HEK293 (cell line): ENCODE measurements around the gene DNER.

ENCODE experiments used
- CTCF ChIA-PET: fragments of 350-600 bp; formaldehyde crosslinking; extraction: SDS; loops from one replicate; lab custom pipeline; 2021; ENCODE audit warnings: antibody characterized with exemption; lab: Yijun Ruan, JAX
- POLR2A ChIA-PET: fragments of 300-600 bp; formaldehyde crosslinking; extraction: SDS; loops from one replicate; lab custom pipeline; 2020; ENCODE audit warnings: antibody characterized with exemption, inconsistent platforms; lab: Yijun Ruan, JAX
- H3K27ac ChIP-seq: fragments of 200-500 bp; sonication (Bioruptor generic); 2 replicates; pipeline ENCODE4 v1.5.1; 2014; ENCODE audit warnings: low read depth, low read length, control low read depth, inconsistent platforms; ENCODE audit errors: extremely low read depth
- H3K36me3 ChIP-seq, 2 experiments: fragments of 200-500 bp in 1 of 2; sonication (Bioruptor generic) in 1 of 2; 1 replicate in 1 of 2; 2 replicates in 1 of 2; pipeline ENCODE4 v1.5.1; 2014 to 2017; ENCODE audit warnings: inconsistent platforms in 2 of 2, low read length in 2 of 2; ENCODE audit not compliant: control insufficient read depth in 2 of 2, insufficient read depth in 1 of 2
- H3K4me1 ChIP-seq: fragments of 200-500 bp; sonication (Bioruptor generic); 2 replicates; pipeline ENCODE4 v1.5.1; 2014; ENCODE audit warnings: mild to moderate bottlenecking, low read length, inconsistent platforms; ENCODE audit not compliant: control insufficient read depth, insufficient read depth
- H3K4me3 ChIP-seq: 2 replicates; pipeline ENCODE4 v1.5.1; 2011; ENCODE audit warnings: low read depth, mild to moderate bottlenecking, control low read depth, low read length, moderate library complexity
- H3K9me3 ChIP-seq: fragments of 200-500 bp; sonication (Bioruptor generic); 2 replicates; pipeline ENCODE4 v1.5.1; 2014; ENCODE audit warnings: low read depth, low read length, inconsistent platforms; ENCODE audit not compliant: control insufficient read depth, insufficient read depth
- CTCF ChIP-seq: fragments of 450-650 bp; formaldehyde crosslinking; IDR thresholded peaks from 2 replicates; pipeline ENCODE4 v1.5.1; 2016; ENCODE audit warnings: missing biosample characterization, missing genetic modification characterization
- INSM2 ChIP-seq: fragments of 450-650 bp; formaldehyde crosslinking; IDR thresholded peaks from 2 replicates; pipeline ENCODE4 v1.5.1; 2016; ENCODE audit warnings: missing biosample characterization, missing genetic modification characterization
- KLF8 ChIP-seq: fragments of 450-650 bp; formaldehyde crosslinking; IDR thresholded peaks from 2 replicates; pipeline ENCODE4 v1.5.1; 2016; ENCODE audit warnings: missing biosample characterization, missing genetic modification characterization
- PBX3 ChIP-seq: sonication (generic); formaldehyde crosslinking; IDR thresholded peaks from 2 replicates; pipeline ENCODE4 v1.8.1; 2022; ENCODE audit warnings: mild to moderate bottlenecking, moderate library complexity, missing genetic modification reagents
- RBAK ChIP-seq: fragments of 450-650 bp; formaldehyde crosslinking; IDR thresholded peaks from 2 replicates; pipeline ENCODE4 v1.5.1; 2016; ENCODE audit warnings: missing biosample characterization, missing genetic modification characterization
- TCF7L2 ChIP-seq: IDR thresholded peaks from 2 replicates; pipeline ENCODE4 v1.6.1; 2011; ENCODE audit warnings: low read depth, mild to moderate bottlenecking, inconsistent platforms, low read length, moderate library complexity, borderline replicate concordance
- ZIC2 ChIP-seq: fragments of 450-650 bp; formaldehyde crosslinking; IDR thresholded peaks from 2 replicates; pipeline ENCODE4 v1.5.1; 2016; ENCODE audit warnings: missing biosample characterization, missing genetic modification characterization
- ZNF155 ChIP-seq: fragments of 450-650 bp; formaldehyde crosslinking; IDR thresholded peaks from 2 replicates; pipeline ENCODE4 v1.5.1; 2016; ENCODE audit warnings: missing biosample characterization, missing genetic modification characterization
- ZNF248 ChIP-seq: fragments of 450-650 bp; formaldehyde crosslinking; IDR thresholded peaks from 2 replicates; pipeline ENCODE4 v1.5.1; 2017; ENCODE audit warnings: missing biosample characterization, missing genetic modification characterization
- ZNF280D ChIP-seq: fragments of 450-650 bp; formaldehyde crosslinking; IDR thresholded peaks from 2 replicates; pipeline ENCODE4 v1.5.1; 2016; ENCODE audit warnings: missing biosample characterization, missing genetic modification characterization
- ZNF311 ChIP-seq: fragments of 450-650 bp; formaldehyde crosslinking; IDR thresholded peaks from 2 replicates; pipeline ENCODE4 v1.5.1; 2017; ENCODE audit warnings: missing biosample characterization, missing genetic modification characterization, borderline replicate concordance
- ZNF324 ChIP-seq: fragments of 450-650 bp; formaldehyde crosslinking; IDR thresholded peaks from 2 replicates; pipeline ENCODE4 v1.5.1; 2016; ENCODE audit warnings: missing biosample characterization, missing genetic modification characterization
- ZNF366 ChIP-seq: fragments of 450-650 bp; formaldehyde crosslinking; conservative IDR thresholded peaks from 2 replicates; pipeline ENCODE4 v1.5.1; 2016; ENCODE audit warnings: missing biosample characterization, missing genetic modification characterization
- ZNF391 ChIP-seq: fragments of 450-650 bp; formaldehyde crosslinking; IDR thresholded peaks from 2 replicates; pipeline ENCODE4 v1.5.1; 2016; ENCODE audit warnings: low read depth, missing biosample characterization, missing genetic modification characterization, borderline replicate concordance
- ZNF558 ChIP-seq: fragments of 450-650 bp; formaldehyde crosslinking; IDR thresholded peaks from 2 replicates; pipeline ENCODE4 v1.5.1; 2016; ENCODE audit warnings: missing biosample characterization, missing genetic modification characterization
- ZNF621 ChIP-seq: fragments of 450-650 bp; formaldehyde crosslinking; IDR thresholded peaks from 2 replicates; pipeline ENCODE4 v1.5.1; 2017; ENCODE audit warnings: missing biosample characterization, missing genetic modification characterization
- ZNF701 ChIP-seq: fragments of 450-650 bp; formaldehyde crosslinking; IDR thresholded peaks from 2 replicates; pipeline ENCODE4 v1.5.1; 2016; ENCODE audit warnings: missing biosample characterization, missing genetic modification characterization
- ZNF76 ChIP-seq: fragments of 450-650 bp; formaldehyde crosslinking; IDR thresholded peaks from 2 replicates; pipeline ENCODE4; 2016; ENCODE audit warnings: low read depth, missing biosample characterization, missing genetic modification characterization, borderline replicate concordance
- ZNF768 ChIP-seq: fragments of 450-650 bp; formaldehyde crosslinking; IDR thresholded peaks from 2 replicates; pipeline ENCODE4 v1.5.1; 2018; ENCODE audit warnings: missing biosample characterization, mild to moderate bottlenecking, missing genetic modification characterization
- ZNF776 ChIP-seq: fragments of 450-650 bp; formaldehyde crosslinking; IDR thresholded peaks from 2 replicates; pipeline ENCODE4 v1.5.0; 2017; ENCODE audit warnings: missing biosample characterization, missing genetic modification characterization, borderline replicate concordance
- ZNF830 ChIP-seq: fragments of 450-650 bp; IDR thresholded peaks from 2 replicates; pipeline ENCODE4 v1.5.0; 2018; ENCODE audit warnings: missing biosample characterization, missing genetic modification characterization, low read depth, mild to moderate bottlenecking, moderate library complexity

DNER gene

GRCh38 chr2:229658004-229658403 lies 56.4 kb downstream of the DNER start:
- Histone ChIP-seq H3K9me3 (no peaks in the 10 kb centered on the region), H3K4me1 (peaks cover 3% of the 10 kb centered on the region; the same call in 1 of the 2 replicates), H3K27ac (no peak overlapping the region), H3K4me3 (no peak overlapping the region), H3K36me3 (no peaks in the 10 kb centered on the region)
- TF ChIP-seq ZNF776 (tag by site-specific recombination) (no peak), ZNF701 (tag by site-specific recombination) (no peak), ZIC2 (tag by site-specific recombination) (no peak), ZNF366 (no peak), ZNF248 (tag by site-specific recombination) (no peak), INSM2 (tag by site-specific recombination) (no peak), ZNF558 (tag by site-specific recombination) (no peak), ZNF391 (tag by site-specific recombination) (no peak), ZNF830 (tag by site-specific recombination) (no peak)
- ChIA-PET CTCF (interaction anchor here (0.6 to 0.7 kb wide), 2 partner anchors 27 to 54 kb away, joined by 3 to 4 read pairs; no protein-coding TSS in a partner anchor), POLR2A (no interaction called here)

GRCh38 chr2:229654437-229654836 lies 59.9 kb downstream of the DNER start:
- CTCF ChIA-PET, result interaction anchor here (0.7 kb wide), 1 partner anchor 72 kb away, joined by 4 read pairs; no protein-coding TSS in a partner anchor
- POLR2A ChIA-PET, result no interaction called here
- no peaks in the 10 kb centered on the region for H3K9me3 ChIP-seq
- peaks cover 3% of the 10 kb centered on the region; the same call in 1 of the 2 replicates for H3K4me1 ChIP-seq
- no peak overlapping the region for H3K27ac ChIP-seq
- no peak overlapping the region for H3K4me3 ChIP-seq
- H3K36me3 ChIP-seq, result no peaks in the 10 kb centered on the region
- TF ChIP-seq ZIC2 (tag by site-specific recombination) (no peak), PBX3 (CRISPR knock-in tag) (no peak), ZNF768 (no peak), ZNF248 (tag by site-specific recombination) (no peak), ZNF155 (tag by site-specific recombination) (no peak), CTCF (no peak), KLF8 (tag by site-specific recombination) (no peak), ZNF311 (tag by site-specific recombination) (no peak), ZNF621 (tag by site-specific recombination) (no peak), ZNF324 (tag by site-specific recombination) (no peak), RBAK (tag by site-specific recombination) (no peak), ZNF76 (no peak), ZNF280D (tag by site-specific recombination) (no peak), TCF7L2 (no peak)
